Smooth muscle cell (in vitro differentiated cells): ENCODE results near the gene NAB2. TPM values are rescaled to one million over a fixed set of nuclear protein-coding genes. Genes with fewer than 3 reads are reported as not detected.

Experiments
- DNase-seq: peaks from one replicate; lab custom pipeline; 2025; ENCODE audit not compliant: unreplicated experiment; lab: John Stamatoyannopoulos, UW
- H2AFZ ChIP-seq: fragments of 200-600 bp; sonication (generic); 2 replicates; pipeline ENCODE4 v1.6.0; 2016; ENCODE audit warnings: antibody characterized with exemption, low read depth, mild to moderate bottlenecking
- H3F3A ChIP-seq: fragments of 200-600 bp; sonication (generic); 2 replicates; pipeline ENCODE4 v1.6.0; 2017; ENCODE audit warnings: antibody characterized with exemption, low read depth
- H3K27ac ChIP-seq: fragments of 200-600 bp; sonication (generic); 2 replicates; pipeline ENCODE4 v1.5.1; 2016; ENCODE audit warnings: low read depth, mild to moderate bottlenecking
- H3K27me3 ChIP-seq: fragments of 200-600 bp; sonication (generic); 2 replicates; pipeline ENCODE4 v1.6.1; 2016; ENCODE audit warnings: low read depth, mild to moderate bottlenecking
- H3K36me3 ChIP-seq: fragments of 200-600 bp; sonication (generic); 2 replicates; pipeline ENCODE4 v1.5.1; 2016; ENCODE audit warnings: low read depth
- H3K4me1 ChIP-seq: fragments of 200-600 bp; sonication (generic); 2 replicates; pipeline ENCODE4 v1.5.1; 2016; ENCODE audit warnings: low read depth
- H3K4me2 ChIP-seq: fragments of 200-600 bp; sonication (generic); 2 replicates; pipeline ENCODE4 v1.6.0; 2016; ENCODE audit warnings: mild to moderate bottlenecking
- H3K4me3 ChIP-seq: fragments of 200-600 bp; sonication (generic); 2 replicates; pipeline ENCODE4 v1.5.1; 2016; ENCODE audit warnings: mild to moderate bottlenecking
- H3K79me2 ChIP-seq: fragments of 200-600 bp; sonication (generic); 2 replicates; pipeline ENCODE4 v1.6.0; 2016; ENCODE audit warnings: low read depth, mild to moderate bottlenecking
- H3K9ac ChIP-seq: fragments of 200-600 bp; sonication (generic); 2 replicates; pipeline ENCODE4 v1.6.0; 2016; ENCODE audit warnings: low read depth
- H3K9me3 ChIP-seq: fragments of 200-600 bp; sonication (generic); replicated peaks from 2 replicates; pipeline ENCODE4 v1.5.1; 2016; ENCODE audit warnings: low read depth
- H4K20me1 ChIP-seq: fragments of 200-600 bp; sonication (generic); 2 replicates; pipeline ENCODE4 v1.6.0; 2016; ENCODE audit warnings: low read depth
- CTCF ChIP-seq: fragments of 200-600 bp; sonication (generic); IDR thresholded peaks from 2 replicates; pipeline ENCODE4 v1.5.1; 2017; ENCODE audit warnings: borderline replicate concordance, mild to moderate bottlenecking, antibody characterized with exemption; ENCODE audit not compliant: insufficient read depth, poor library complexity, severe bottlenecking
- WGBS: methylation state at CpG from one replicate; pipeline ENCODE4 v1.1.7; 2016; ENCODE audit warnings: low lambda C conversion rate; 5-methylcytosine and 5-hydroxymethylcytosine counted together
- polyA plus RNA-seq: library from polyadenylated mRNA; unstranded; fragments of >200 nt; fragmentation: Nextera tagmentation; extraction: Ambion mirVana; gene quantifications from 2 replicates; pipeline ENCODE4 v1.2.1, GENCODE V29; 2016
- total RNA-seq: library from RNA; depleted of rRNA; stranded (reverse); fragments of >200 nt; gene quantifications from 2 replicates; pipeline ENCODE4 v1.2.3, GENCODE V29; 2014

The NAB2 gene
- total and polyA plus RNA-seq, 2 experiments from 2014 or later: 39.7 to 58.3 TPM

DNA sequence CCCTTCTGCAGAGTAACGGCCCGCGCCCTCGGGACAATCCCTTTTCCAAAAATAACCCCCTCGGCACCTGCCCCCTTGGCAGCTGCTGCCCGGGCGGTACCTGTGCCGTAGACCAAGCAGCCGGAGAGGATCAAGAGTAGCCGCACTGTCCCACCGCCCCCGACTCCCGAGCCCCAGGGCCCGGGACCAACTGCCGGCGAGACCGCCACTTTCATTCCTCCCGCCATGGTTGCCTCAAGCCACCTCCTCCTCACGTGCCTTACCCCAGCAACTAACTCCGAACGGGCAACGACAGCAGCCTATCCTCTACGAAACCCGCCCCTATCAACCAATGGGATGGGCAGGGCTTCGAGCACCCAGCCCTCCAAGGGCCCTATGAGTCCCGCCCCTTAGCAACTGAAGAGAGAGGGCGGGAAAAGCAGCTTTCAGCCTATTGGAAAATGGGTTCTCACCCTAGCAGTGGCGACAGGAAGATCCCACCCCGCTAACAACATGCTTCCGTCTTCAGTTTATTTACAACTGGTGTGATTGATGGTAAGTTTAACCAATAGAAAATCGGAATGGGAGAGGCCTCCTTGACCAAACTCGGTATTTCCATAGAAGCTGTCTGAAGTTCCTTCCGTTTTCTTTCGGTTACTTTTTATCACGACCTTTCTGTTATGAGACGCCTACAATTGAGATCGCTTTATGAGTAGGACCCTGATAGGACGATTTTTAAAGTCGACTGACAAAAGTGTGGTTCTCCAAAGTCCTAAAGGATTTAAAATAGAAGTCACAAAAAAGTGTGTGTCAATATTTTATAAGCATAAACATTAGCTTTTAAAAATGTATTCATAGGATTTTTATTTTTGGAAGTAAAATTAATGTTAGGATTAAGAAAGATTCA, 10.2 kb upstream of the NAB2 start, which contains the start of gene NEMP1:
NEMP1 (minus strand) TSS at position 273 of the 886 bp plus-strand sequence; CDS start at position 227, 46 bp downstream.
- Histone ChIP-seq H3K79me2 (peaks cover 37% of the 10 kb centered on the region), H3K27me3 (no peaks in the 10 kb centered on the region), H3K4me1 (peaks cover 12% of the 10 kb centered on the region), H3F3A (peaks cover 8% of the 10 kb centered on the region), H3K9me3 (no peaks in the 10 kb centered on the region), H3K4me2 (peak within 1 kb of the TSS; percentile 92), H3K27ac (peak within 1 kb of the TSS; percentile 87), H4K20me1 (no peaks in the 10 kb centered on the region), H3K4me3 (peak within 1 kb of the TSS; percentile 70), H2AFZ (peak within 1 kb of the TSS; percentile 82), H3K9ac (peak within 1 kb of the TSS; percentile 87), H3K36me3 (no peaks in the 10 kb centered on the region)
- peak; percentile 77 for DNase-seq
- WGBS: under 1% methylated on average over 38 of the region's 39 CpGs
- no peak for TF ChIP-seq CTCF

DNA sequence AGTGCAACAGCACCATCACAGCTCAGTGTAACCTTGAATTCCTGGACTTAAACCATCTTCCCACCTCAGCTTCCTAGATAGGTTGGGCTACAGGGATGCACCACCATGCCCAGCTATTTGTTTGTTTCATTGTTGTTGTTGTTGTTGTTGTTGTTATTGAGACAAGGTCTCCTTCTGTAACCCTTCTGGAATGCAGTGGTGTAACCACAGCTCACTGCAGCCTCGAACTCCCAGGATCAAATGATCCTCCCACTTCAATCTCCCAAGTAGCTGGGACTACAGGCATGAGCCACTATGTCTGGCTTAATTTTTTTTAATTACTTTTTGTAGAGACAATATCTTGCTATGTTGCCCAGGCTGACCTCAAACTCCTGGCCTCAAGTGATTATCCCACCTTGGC, 9.1 kb upstream of the NAB2 start:
- Histone ChIP-seq H3K4me2 (peak overlapping the region; percentile 92), H3K27me3 (no peaks in the 10 kb centered on the region), H3K79me2 (peaks cover 28% of the 10 kb centered on the region), H3K9ac (no peak overlapping the region), H3K36me3 (no peaks in the 10 kb centered on the region), H3F3A (peaks cover 14% of the 10 kb centered on the region), H3K27ac (peak overlapping the region; percentile 87), H3K9me3 (no peaks in the 10 kb centered on the region), H4K20me1 (no peaks in the 10 kb centered on the region), H3K4me3 (no peak overlapping the region), H2AFZ (no peak overlapping the region), H3K4me1 (peaks cover 12% of the 10 kb centered on the region)
- no peak for TF ChIP-seq CTCF
- no peak for DNase-seq
- 9% methylated on average over 1 of the region's 1 CpG for WGBS

- peaks cover 18% of the 10 kb centered on the region for H3K79me2 ChIP-seq
- no peaks in the 10 kb centered on the region for H4K20me1 ChIP-seq
- peaks cover 20% of the 10 kb centered on the region for H3F3A ChIP-seq
- no peak overlapping the region for H3K27ac ChIP-seq
- 100% methylated on average over 1 of the region's 1 CpG for WGBS
- no peak overlapping the region for H3K4me3 ChIP-seq
- H3K27me3 ChIP-seq: no peaks in the 10 kb centered on the region
- no peak for DNase-seq
- H3K36me3 ChIP-seq: no peaks in the 10 kb centered on the region
- no peak overlapping the region for H3K9ac ChIP-seq
- H2AFZ ChIP-seq: no peak overlapping the region
- H3K4me1 ChIP-seq: peaks cover 16% of the 10 kb centered on the region
- no peak for TF ChIP-seq CTCF
- no peak overlapping the region for H3K4me2 ChIP-seq
- no peaks in the 10 kb centered on the region for H3K9me3 ChIP-seq
Measured at GRCh38 chr12:57080855-57081254, 8.1 kb upstream of the NAB2 start.
